ENCODE measurements around the gene SKI. TPM values are rescaled to one million over a fixed set of nuclear protein-coding genes. Genes with fewer than 3 reads are reported as not detected.
A peak's percentile ranks its signal among the peaks of the same experiment; 100 is the strongest.

Gene SKI
- total RNA-seq, 1 donor from 2014 or later = 66.2 TPM

- Histone ChIP-seq H3K36me3 (ENCODE audit: insufficient read depth, low read length) (no peaks in the 10 kb centered on the region), H3K9ac (ENCODE audit: low read length) (no peak overlapping the region), H4K20me1 (ENCODE audit: insufficient read depth, low read length) (peaks cover 98% of the 10 kb centered on the region), H3K79me2 (ENCODE audit: insufficient read depth, low read length) (peaks cover 99% of the 10 kb centered on the region), H2AFZ (ENCODE audit: low read depth, low read length) (no peak overlapping the region), H3K27ac (ENCODE audit: low read depth, low read length) (no peak overlapping the region), H3K9me3 (ENCODE audit: insufficient read depth, low read depth, low read length) (no peaks in the 10 kb centered on the region), H3K4me3 (ENCODE audit: insufficient read depth, low read depth, low read length) (no peak overlapping the region), H3K4me2 (ENCODE audit: low read length) (no peak overlapping the region), H3K4me1 (ENCODE audit: insufficient read depth, low read length) (peaks cover 18% of the 10 kb centered on the region), H3K27me3 (ENCODE audit: insufficient read depth, low read length) (no peaks in the 10 kb centered on the region)
- Mint-ChIP-seq H3K9me3 (ENCODE audit: unreplicated experiment) (no peaks in the 10 kb centered on the region), H3K36me3 (ENCODE audit: low read depth, unreplicated experiment) (peaks cover 3% of the 10 kb centered on the region), H3K4me3 (ENCODE audit: unreplicated experiment) (peak overlapping the region; percentile 57), H3K27ac (ENCODE audit: unreplicated experiment) (peak overlapping the region; percentile 41), H3K27me3 (ENCODE audit: low read depth, unreplicated experiment) (no peaks in the 10 kb centered on the region), H3K4me1 (ENCODE audit: low read depth, unreplicated experiment) (peaks cover 14% of the 10 kb centered on the region)
- DNase-seq (ENCODE audit: low read depth) = no peak
- FAIRE-seq = no peak
- TF ChIP-seq CTCF (IDR thresholded peaks at IDR 0.05; ENCODE audit: insufficient read depth, low read depth, low read length) = no peak
- TF ChIP-seq EZH2 (IDR thresholded peaks at IDR 0.05; ENCODE audit: insufficient read depth, low read length) = no peak
Observed at GRCh38 chr1:2266301-2266975, 38.3 kb downstream of the SKI start.

- Histone ChIP-seq H3K27me3 (ENCODE audit: insufficient read depth, low read length) (no peaks in the 10 kb centered on the region), H3K27ac (ENCODE audit: low read depth, low read length) (no peak overlapping the region), H3K79me2 (ENCODE audit: insufficient read depth, low read length) (peaks cover 99% of the 10 kb centered on the region), H3K36me3 (ENCODE audit: insufficient read depth, low read length) (no peaks in the 10 kb centered on the region), H3K9me3 (ENCODE audit: insufficient read depth, low read depth, low read length) (no peaks in the 10 kb centered on the region), H3K9ac (ENCODE audit: low read length) (no peak overlapping the region), H3K4me1 (ENCODE audit: insufficient read depth, low read length) (peaks cover 18% of the 10 kb centered on the region), H3K4me3 (ENCODE audit: insufficient read depth, low read depth, low read length) (no peak overlapping the region), H4K20me1 (ENCODE audit: insufficient read depth, low read length) (peaks cover 99% of the 10 kb centered on the region), H2AFZ (ENCODE audit: low read depth, low read length) (no peak overlapping the region), H3K4me2 (ENCODE audit: low read length) (no peak overlapping the region)
- Mint-ChIP-seq H3K36me3 (ENCODE audit: low read depth, unreplicated experiment) (peaks cover 3% of the 10 kb centered on the region), H3K27ac (ENCODE audit: unreplicated experiment) (peak overlapping the region; percentile 41), H3K27me3 (ENCODE audit: low read depth, unreplicated experiment) (no peaks in the 10 kb centered on the region), H3K4me1 (ENCODE audit: low read depth, unreplicated experiment) (peaks cover 17% of the 10 kb centered on the region), H3K4me3 (ENCODE audit: unreplicated experiment) (no peak overlapping the region), H3K9me3 (ENCODE audit: unreplicated experiment) (no peaks in the 10 kb centered on the region)
- DNase-seq (ENCODE audit: low read depth) (no peak), FAIRE-seq (no peak)
- TF ChIP-seq CTCF (IDR thresholded peaks at IDR 0.05; ENCODE audit: insufficient read depth, low read depth, low read length) (no peak), EZH2 (IDR thresholded peaks at IDR 0.05; ENCODE audit: insufficient read depth, low read length) (no peak)
Observed at GRCh38 chr1:2267051-2267830, 39.1 kb downstream of the SKI start.

All from astrocyte (in vitro differentiated cells and primary cell).